HG03103 (cell line): ENCODE results near the gene PRPF6.

Experiments used
- ATAC-seq: cut with Tn5 transposase; IDR thresholded peaks from one replicate; pipeline ENCODE4 v1.9.1; 2021; ENCODE audit warnings: low read depth; ENCODE audit not compliant: unreplicated experiment

The PRPF6 gene

GRCh38 chr20:64033981-64034493, 53.1 kb downstream of the PRPF6 start:
- no peak for ATAC-seq

GRCh38 chr20:64035066-64035932, 54.4 kb downstream of the PRPF6 start:
- ATAC-seq = no peak

- ATAC-seq = no peak
Measured at GRCh38 chr20:64035933-64036345, 55.0 kb downstream of the PRPF6 start, which contains the start of gene C20orf204. Gene C20orf204 (plus strand): TSS chr20:64036182. CDS start chr20:64036324, 142 bp downstream.

GRCh38 chr20:64036346-64037198, 55.6 kb downstream of the PRPF6 start:
- no peak for ATAC-seq

- ATAC-seq = no peak
Measured at GRCh38 chr20:64037199-64037497, 56.2 kb downstream of the PRPF6 start.

GRCh38 chr20:64037498-64038213, 56.7 kb downstream of the PRPF6 start:
- ATAC-seq = no peak

- ATAC-seq = peak; percentile 14
Measured at GRCh38 chr20:64038224-64038564, 57.3 kb downstream of the PRPF6 start.

- ATAC-seq = peak; percentile 38
Measured at GRCh38 chr20:64038565-64039292, 57.8 kb downstream of the PRPF6 start.

GRCh38 chr20:64039293-64040160, 58.6 kb downstream of the PRPF6 start:
- no peak for ATAC-seq

- ATAC-seq = no peak
Measured at GRCh38 chr20:64040231-64041039, 59.5 kb downstream of the PRPF6 start.

GRCh38 chr20:64041040-64041780, 60.3 kb downstream of the PRPF6 start:
- no peak for ATAC-seq

GRCh38 chr20:64041781-64042053, 60.8 kb downstream of the PRPF6 start:
- ATAC-seq = no peak

- ATAC-seq = no peak
Measured at GRCh38 chr20:64042054-64042781, 61.3 kb downstream of the PRPF6 start.

GRCh38 chr20:64043768-64044167, 62.8 kb downstream of the PRPF6 start:
- ATAC-seq = no peak

- no peak for ATAC-seq
Measured at GRCh38 chr20:64044484-64045247, 63.7 kb downstream of the PRPF6 start.

- no peak for ATAC-seq
Measured at GRCh38 chr20:64045346-64046011, 64.5 kb downstream of the PRPF6 start.
